ENCODE data around the gene ARSA. TPM values are rescaled to one million over a fixed set of nuclear protein-coding genes. Genes with fewer than 3 reads are reported as not detected.
"Not testable (repeated sequence)": the region's sequence is repeated elsewhere in the genome, so short reads cannot be mapped to it uniquely, and the experiment has no call there.

Gene ARSA
- total RNA-seq, 4 donors from 2014 or later, result 23.3 to 51.8 (median 30.4) TPM

DNA sequence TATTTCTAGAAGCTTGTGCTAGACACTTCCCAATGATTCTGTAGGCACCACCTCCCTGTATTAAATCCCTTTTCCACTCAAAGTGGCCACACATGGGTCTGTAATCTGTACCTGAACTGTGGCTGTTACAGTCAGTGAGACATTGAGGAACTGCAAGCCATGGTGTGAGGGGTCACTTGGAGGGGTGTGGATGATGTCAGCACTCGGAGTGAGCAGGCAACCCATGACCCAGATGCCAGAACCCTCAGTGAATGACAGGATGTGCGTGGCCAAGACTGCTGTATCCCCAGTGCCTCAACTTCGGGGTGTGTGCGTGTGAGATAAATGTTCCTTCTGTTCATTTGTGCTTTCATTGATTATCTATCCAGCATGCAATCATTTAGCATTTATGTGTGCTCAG, 30.0 kb upstream of the ARSA start:
- no peak for DNase-seq (ENCODE audit: low spot score in 2 of 2)
- H3K4me3 ChIP-seq (ENCODE audit: low read depth, poor library complexity, severe bottlenecking), result no peak overlapping the region
- TF ChIP-seq POLR2A (IDR thresholded peaks at IDR 0.05), result no peak
- TF ChIP-seq CTCF (IDR thresholded peaks at IDR 0.05), result no peak
- 74 to 79% methylated on average over 4 of the region's 4 CpGs for WGBS, 2 donors
- intact Hi-C loops (cut with DNase I; ENCODE audit: low total_unique reads), result no loop called here

- WGBS, 2 donors, result 57% methylated on average over 23 of the region's 23 CpGs
- intact Hi-C loops (cut with DNase I; ENCODE audit: low total_unique reads), result no loop called here
- DNase-seq (ENCODE audit: low spot score in 2 of 2), result no peak
- TF ChIP-seq CTCF (IDR thresholded peaks at IDR 0.05), result no peak
- no peak for TF ChIP-seq POLR2A (IDR thresholded peaks at IDR 0.05)
- H3K4me3 ChIP-seq (ENCODE audit: low read depth, poor library complexity, severe bottlenecking), result no peak overlapping the region
Observed at GRCh38 chr22:50656122-50657070, 28.4 kb upstream of the ARSA start.

DNA sequence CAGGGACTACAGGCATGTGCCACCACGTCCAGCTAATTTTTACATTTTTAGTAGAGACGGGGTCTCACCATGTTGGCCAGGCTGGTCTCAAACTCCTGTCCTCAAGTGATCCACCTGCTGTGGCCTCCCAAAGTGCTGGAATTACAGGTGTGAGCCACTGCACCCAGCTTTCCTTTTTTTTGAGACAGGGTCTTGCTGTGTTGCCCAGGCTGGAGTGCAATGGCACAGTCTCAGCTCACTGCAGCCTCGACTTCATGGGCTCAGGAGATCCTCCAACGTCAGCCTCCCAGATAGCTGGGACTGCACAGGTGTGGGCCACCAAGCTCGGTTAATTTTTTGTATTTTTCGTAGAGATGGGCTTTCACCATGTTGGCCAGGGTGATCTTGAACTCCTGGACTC, 26.7 kb upstream of the ARSA start:
- WGBS, 2 donors, result 84 to 87% methylated on average over 6 of the region's 6 CpGs

GRCh38 chr22:50653256-50653655, 25.3 kb upstream of the ARSA start:
- intact Hi-C loops (cut with DNase I; ENCODE audit: low total_unique reads), result no loop called here
- no peak for DNase-seq (ENCODE audit: low spot score in 2 of 2)
- WGBS, 2 donors, result 87 to 90% methylated on average over 10 of the region's 10 CpGs
- TF ChIP-seq POLR2A (IDR thresholded peaks at IDR 0.05) (no peak), CTCF (IDR thresholded peaks at IDR 0.05) (no peak)
- H3K4me3 ChIP-seq (ENCODE audit: low read depth, poor library complexity, severe bottlenecking), result no peak overlapping the region

More for the DNA sequence above, 26.7 kb upstream of the ARSA start:
- intact Hi-C loops (cut with DNase I; ENCODE audit: low total_unique reads); H3K4me3 ChIP-seq (ENCODE audit: low read depth, poor library complexity, severe bottlenecking); DNase-seq (ENCODE audit: low spot score in 2 of 2): not testable (repeated sequence)

DNA sequence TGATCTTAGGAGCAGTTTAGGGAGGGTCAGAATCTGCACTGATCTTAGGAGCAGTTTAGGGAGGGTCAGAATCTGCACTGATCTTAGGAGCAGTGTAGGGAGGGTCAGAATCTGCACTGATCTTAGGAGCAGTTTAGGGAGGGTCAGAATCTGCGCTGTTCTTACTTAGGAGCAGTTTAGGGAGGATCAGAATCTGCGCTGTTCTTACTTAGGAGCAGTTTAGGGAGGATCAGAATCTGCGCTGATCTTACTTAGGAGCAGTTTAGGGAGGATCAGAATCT, 15.8 kb upstream of the ARSA start:
- DNase-seq (ENCODE audit: low spot score in 2 of 2); H3K4me3 ChIP-seq (ENCODE audit: low read depth, poor library complexity, severe bottlenecking); intact Hi-C loops (cut with DNase I; ENCODE audit: low total_unique reads): not testable (repeated sequence)
- WGBS, 2 donors, result 48 to 66% methylated on average over 3 of the region's 3 CpGs

DNA sequence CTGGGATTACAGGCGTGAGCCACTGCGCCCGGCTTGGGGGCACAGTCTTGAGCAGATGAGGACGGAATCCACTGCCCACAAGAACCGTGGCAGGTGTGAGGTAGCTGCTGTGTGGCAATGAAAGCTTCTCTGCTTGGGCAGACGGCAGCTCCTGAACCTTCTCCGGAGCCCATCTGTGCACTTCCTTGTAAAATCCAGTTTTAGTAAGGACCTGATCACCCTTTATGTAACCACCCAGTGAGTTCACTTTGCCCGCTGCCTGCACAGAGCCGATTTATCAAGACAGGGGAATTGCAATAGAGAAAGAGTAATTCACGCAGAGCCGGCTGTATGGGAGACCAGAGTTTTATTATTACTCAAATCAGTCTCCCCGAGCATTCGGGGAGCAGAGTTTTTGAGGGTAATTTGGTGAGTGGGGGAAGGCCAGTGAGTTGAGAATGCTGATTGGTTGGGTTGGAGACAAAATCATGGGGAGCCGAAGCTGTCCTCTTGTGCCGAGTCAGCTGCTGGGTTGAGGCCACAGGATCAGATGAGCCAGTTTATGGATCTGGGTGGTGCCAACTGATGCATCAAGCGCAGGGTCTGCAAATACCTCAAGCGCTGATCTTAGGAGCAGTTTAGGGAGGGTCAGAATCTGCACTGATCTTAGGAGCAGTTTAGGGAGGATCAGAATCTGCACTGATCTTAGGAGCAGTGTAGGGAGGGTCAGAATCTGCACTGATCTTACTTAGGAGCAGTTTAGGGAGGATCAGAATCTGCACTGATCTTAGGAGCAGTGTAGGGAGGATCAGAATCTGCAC, 15.3 kb upstream of the ARSA start:
- intact Hi-C loops (cut with DNase I; ENCODE audit: low total_unique reads); H3K4me3 ChIP-seq (ENCODE audit: low read depth, poor library complexity, severe bottlenecking): not testable (repeated sequence)
- 80 to 87% methylated on average over 17 of the region's 17 CpGs for WGBS, 2 donors
- peak in 1 of 2 donors; percentile 60 for DNase-seq (ENCODE audit: low spot score in 2 of 2)
